CD4-positive, CD25-positive, alpha-beta regulatory T cell (primary cell): ENCODE results near the gene PNPT1. TPM values are rescaled to one million over a fixed set of nuclear protein-coding genes. Genes with fewer than 3 reads are reported as not detected.
"Not testable (repeated sequence)": the region's sequence is repeated elsewhere in the genome, so short reads cannot be mapped to it uniquely, and the experiment has no call there.

Source experiments
- ATAC-seq, 2 donors: fragments of 150-1000 bp; cut with Tn5 transposase; one replicate each; pipeline ENCODE4 v1.10.0; 2021; ENCODE audit warnings: low read depth in 2 of 2, moderate number of reproducible peaks in 2 of 2, moderate library complexity in 1 of 2
- DNase-seq, 3 donors: peaks; one replicate each; pipeline versions ENCODE4 v3.0.0 to v3.0.0-alpha.2; 2012 to 2022; ENCODE audit warnings: mixed read lengths in 1 of 3
- H3K27ac ChIP-seq: one replicate; pipeline ENCODE4 v1.7.0; 2013; ENCODE audit warnings: mild to moderate bottlenecking, low read length; ENCODE audit not compliant: insufficient read depth, poor library complexity, severe bottlenecking
- H3K27me3 ChIP-seq: one replicate; pipeline ENCODE4 v1.7.0; 2013; ENCODE audit warnings: low read length; ENCODE audit not compliant: control insufficient read depth, insufficient read depth
- H3K36me3 ChIP-seq: one replicate; pipeline ENCODE4 v1.7.0; 2013; ENCODE audit warnings: mild to moderate bottlenecking, low read length, moderate library complexity; ENCODE audit not compliant: control insufficient read depth, insufficient read depth
- H3K4me1 ChIP-seq: 2 replicates; pipeline ENCODE4 v1.7.0; 2013; ENCODE audit warnings: mild to moderate bottlenecking, low read length; ENCODE audit not compliant: insufficient read depth, control insufficient read depth, poor library complexity, severe bottlenecking
- H3K4me3 ChIP-seq: one replicate; pipeline ENCODE4 v1.7.0; 2013; ENCODE audit warnings: low read depth, mild to moderate bottlenecking, low read length, moderate library complexity
- H3K9me3 ChIP-seq, 2 experiments: 1 replicate in 1 of 2; 2 replicates in 1 of 2; pipeline ENCODE4 v1.7.0; 2013; ENCODE audit warnings: low read length in 2 of 2, mild to moderate bottlenecking in 1 of 2, moderate library complexity in 1 of 2; ENCODE audit not compliant: control insufficient read depth in 2 of 2
- H3K27ac Mint-ChIP-seq, 3 donors: one replicate each; pipeline ENCODE4 v1.8.0; 2020 to 2022; ENCODE audit warnings: mild to moderate bottlenecking in 3 of 3, mixed read lengths in 3 of 3, moderate library complexity in 2 of 3
- H3K27me3 Mint-ChIP-seq: one replicate; pipeline ENCODE4 v1.8.0; 2022; ENCODE audit warnings: mild to moderate bottlenecking, mixed read lengths
- H3K36me3 Mint-ChIP-seq: one replicate; pipeline ENCODE4 v1.8.0; 2020; ENCODE audit warnings: mixed read lengths
- H3K4me1 Mint-ChIP-seq, 4 donors: one replicate each; pipeline ENCODE4 v1.8.0; 2020 to 2022; ENCODE audit warnings: mixed read lengths in 4 of 4, mild to moderate bottlenecking in 1 of 4
- H3K4me3 Mint-ChIP-seq, 4 donors: one replicate each; pipeline ENCODE4 v1.8.0; 2020 to 2022; ENCODE audit warnings: mild to moderate bottlenecking in 4 of 4, mixed read lengths in 4 of 4, moderate library complexity in 3 of 4
- H3K9me3 Mint-ChIP-seq, 7 donors: one replicate each; pipeline ENCODE4 v1.8.0; 2020 to 2022; ENCODE audit warnings: mixed read lengths in 7 of 7, mild to moderate bottlenecking in 3 of 7, moderate library complexity in 2 of 7
- polyA plus RNA-seq, 4 donors: library from polyadenylated mRNA; unstranded; fragments of 300-500 nt; fragmentation: Illumina TruSeq; gene quantifications; one replicate each; pipeline ENCODE4 v1.2.3, GENCODE V29; 2021
- total RNA-seq: library from RNA; stranded (reverse); gene quantifications from one replicate; pipeline ENCODE4 v1.2.3, GENCODE V29; 2022

Gene PNPT1
- total and polyA plus RNA-seq, 5 donors from 2014 or later = 14.3 to 20.0 (median 16.1) TPM

DNA sequence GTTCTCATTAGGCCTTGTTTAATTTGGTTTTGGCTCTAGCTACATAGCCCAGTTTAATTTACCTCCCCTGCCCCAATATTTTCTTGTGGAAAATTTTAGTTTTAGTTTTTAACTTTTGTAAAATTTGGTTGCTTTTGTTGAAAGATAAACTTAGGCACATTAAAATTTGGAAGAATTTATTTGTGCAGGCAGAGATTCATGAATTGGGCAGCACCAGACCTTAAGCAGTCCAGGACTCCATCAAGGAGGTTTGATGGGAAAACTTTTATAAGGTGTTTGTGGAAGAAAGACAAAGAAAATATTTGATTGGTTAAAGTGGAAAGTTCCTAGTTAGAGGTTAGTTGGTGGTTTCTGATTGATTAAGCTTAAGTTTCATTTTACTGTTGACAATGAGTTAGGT, 16.4 kb upstream of the PNPT1 start:
- Mint-ChIP-seq H3K27me3 (no peaks in the 10 kb centered on the region), H3K4me1 (peaks cover 0 to 2% (median 0%) of the 10 kb centered on the region in 4 donors), H3K36me3 (no peaks in the 10 kb centered on the region), H3K27ac (no peak overlapping the region), H3K4me3 (no peak overlapping the region), H3K9me3 (peaks cover 0 to 1% (median 0%) of the 10 kb centered on the region in 7 donors)
- Histone ChIP-seq H3K4me1 (no peaks in the 10 kb centered on the region), H3K4me3 (no peak overlapping the region), H3K36me3 (no peaks in the 10 kb centered on the region), H3K27me3 (no peaks in the 10 kb centered on the region), H3K9me3 (no peaks in the 10 kb centered on the region), H3K27ac (no peak overlapping the region)
- no peak for ATAC-seq
- no peak for DNase-seq

GRCh38 chr2:55707751-55708150, 14.1 kb upstream of the PNPT1 start:
- Mint-ChIP-seq H3K4me3 (no peak overlapping the region), H3K27me3 (peaks cover 9% of the 10 kb centered on the region), H3K36me3 (no peaks in the 10 kb centered on the region), H3K4me1 (no peaks in the 10 kb centered on the region), H3K9me3 (peaks cover 0 to 2% (median 0%) of the 10 kb centered on the region in 7 donors), H3K27ac (no peak overlapping the region)
- no peak for ATAC-seq
- Histone ChIP-seq H3K4me3 (no peak overlapping the region), H3K27ac (no peak overlapping the region), H3K9me3 (no peaks in the 10 kb centered on the region), H3K36me3 (no peaks in the 10 kb centered on the region), H3K27me3 (peaks cover 3% of the 10 kb centered on the region), H3K4me1 (no peaks in the 10 kb centered on the region)
- no peak for DNase-seq

DNA sequence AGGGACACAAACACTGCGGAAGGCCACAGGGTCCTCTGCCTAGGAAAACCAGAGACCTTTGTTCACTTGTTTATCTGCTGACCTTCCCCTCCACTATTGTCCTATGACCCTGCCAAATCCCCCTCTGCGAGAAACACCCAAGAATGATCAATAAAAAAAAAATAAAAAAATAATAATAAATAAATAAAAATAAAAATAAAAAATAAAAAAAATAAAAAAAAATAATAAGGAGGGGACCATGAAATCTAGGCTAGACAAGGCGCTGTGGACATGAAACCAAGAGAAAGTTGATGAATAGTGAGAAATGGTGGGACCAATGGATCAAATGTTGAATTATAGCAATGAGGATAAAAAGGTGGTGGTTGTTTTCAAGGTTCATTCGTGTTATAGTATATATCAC, 12.6 kb upstream of the PNPT1 start:
- H3K4me1 ChIP-seq, H3K4me3 ChIP-seq, H3K9me3 Mint-ChIP-seq, H3K4me1 Mint-ChIP-seq, H3K36me3 Mint-ChIP-seq, H3K36me3 ChIP-seq, H3K27me3 ChIP-seq, H3K9me3 ChIP-seq, H3K27ac Mint-ChIP-seq, H3K4me3 Mint-ChIP-seq, DNase-seq, ATAC-seq, H3K27ac ChIP-seq: not testable (repeated sequence)
- H3K27me3 Mint-ChIP-seq = peaks cover 16% of the 10 kb centered on the region

GRCh38 chr2:55705027-55705653, 11.5 kb upstream of the PNPT1 start:
- no peaks in the 10 kb centered on the region for H3K36me3 ChIP-seq
- H3K27me3 ChIP-seq = peaks cover 3% of the 10 kb centered on the region
- no peaks in the 10 kb centered on the region for H3K4me1 Mint-ChIP-seq
- peaks cover 0 to 2% (median 0%) of the 10 kb centered on the region in 7 donors for H3K9me3 Mint-ChIP-seq
- no peaks in the 10 kb centered on the region for H3K4me1 ChIP-seq
- no peak overlapping the region for H3K4me3 Mint-ChIP-seq
- no peaks in the 10 kb centered on the region for H3K36me3 Mint-ChIP-seq
- no peak for ATAC-seq
- DNase-seq = no peak
- H3K4me3 ChIP-seq = no peak overlapping the region
- H3K9me3 ChIP-seq = no peaks in the 10 kb centered on the region
- H3K27ac ChIP-seq = no peak overlapping the region
- peaks cover 17% of the 10 kb centered on the region for H3K27me3 Mint-ChIP-seq
- H3K27ac Mint-ChIP-seq = no peak overlapping the region

DNA sequence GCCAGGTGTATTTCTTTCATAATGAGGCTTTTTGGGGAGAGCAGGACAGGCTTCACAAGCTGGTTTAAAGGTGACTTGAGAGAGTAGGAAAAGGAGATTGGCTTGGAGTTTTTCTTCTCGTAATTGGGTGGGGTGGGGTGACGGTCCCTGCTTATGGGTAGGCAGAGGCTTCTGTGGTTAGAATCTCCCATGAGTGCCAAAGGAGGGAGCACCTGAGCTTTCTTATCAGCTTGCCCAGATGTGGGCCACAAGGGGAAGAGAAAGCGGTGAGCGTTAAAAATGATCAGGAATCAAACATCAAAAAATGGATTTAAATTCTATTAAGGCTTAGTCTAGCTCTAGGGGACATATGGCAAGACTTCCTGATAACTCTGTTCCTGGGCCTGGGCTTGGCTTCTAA, 9.7 kb upstream of the PNPT1 start:
- Histone ChIP-seq H3K4me1 (no peaks in the 10 kb centered on the region), H3K9me3 (no peaks in the 10 kb centered on the region), H3K36me3 (no peaks in the 10 kb centered on the region), H3K4me3 (no peak overlapping the region), H3K27me3 (peaks cover 3% of the 10 kb centered on the region), H3K27ac (no peak overlapping the region)
- DNase-seq = no peak
- peaks cover 17% of the 10 kb centered on the region for H3K27me3 Mint-ChIP-seq
- no peaks in the 10 kb centered on the region for H3K36me3 Mint-ChIP-seq
- H3K4me1 Mint-ChIP-seq = no peaks in the 10 kb centered on the region
- no peak overlapping the region for H3K4me3 Mint-ChIP-seq
- no peak overlapping the region for H3K27ac Mint-ChIP-seq
- ATAC-seq = no peak
- H3K9me3 Mint-ChIP-seq = peaks cover 0 to 2% (median 0%) of the 10 kb centered on the region in 7 donors

- DNase-seq, ATAC-seq: not testable (repeated sequence)
These were observed 904 bp downstream of the PNPT1 start for GRCh38 chr2:55692740-55693139.

DNA sequence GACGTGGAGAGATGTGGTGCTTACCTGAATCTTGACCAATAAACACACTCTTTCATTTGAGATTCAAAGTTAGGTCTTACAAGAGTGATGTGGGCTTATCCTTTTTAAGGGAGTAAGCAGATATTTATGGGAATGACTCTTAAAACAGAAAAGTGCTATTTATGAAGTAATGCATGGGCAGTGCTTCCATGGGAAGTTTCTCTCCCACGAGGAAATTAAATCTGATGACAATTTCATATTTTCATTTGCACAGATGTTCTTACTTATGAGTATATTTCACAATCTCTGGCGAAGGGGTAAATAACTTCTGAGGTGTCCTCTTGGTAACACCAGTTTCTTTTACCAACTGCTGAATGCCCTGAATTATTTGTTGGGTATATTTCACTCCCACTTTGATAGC, 21.0 kb downstream of the PNPT1 start:
- ATAC-seq (no peak), DNase-seq (no peak)
- Mint-ChIP-seq H3K9me3 (no peaks in the 10 kb centered on the region), H3K27me3 (no peaks in the 10 kb centered on the region), H3K4me3 (no peak overlapping the region), H3K27ac (no peak overlapping the region), H3K4me1 (no peaks in the 10 kb centered on the region), H3K36me3 (peaks cover 21% of the 10 kb centered on the region)
- Histone ChIP-seq H3K4me1 (no peaks in the 10 kb centered on the region), H3K27ac (no peak overlapping the region), H3K4me3 (no peak overlapping the region), H3K27me3 (no peaks in the 10 kb centered on the region), H3K9me3 (no peaks in the 10 kb centered on the region), H3K36me3 (peaks cover 22% of the 10 kb centered on the region)

More at GRCh38 chr2:55692740-55693139, 904 bp downstream of the PNPT1 start:
- H3K27ac Mint-ChIP-seq = peak overlapping the region; percentile 95 to 98 (median 96)
- H3K36me3 Mint-ChIP-seq, H3K9me3 Mint-ChIP-seq, H3K27me3 Mint-ChIP-seq, H3K36me3 ChIP-seq, H3K27ac ChIP-seq, H3K27me3 ChIP-seq, H3K9me3 ChIP-seq: not testable (repeated sequence)
- Histone ChIP-seq H3K4me3 (peak overlapping the region; percentile 95), H3K4me1 (peaks cover 16% of the 10 kb centered on the region)
- H3K4me1 Mint-ChIP-seq = peaks cover 31 to 53% (median 33%) of the 10 kb centered on the region in 4 donors
- peak overlapping the region; percentile 93 to 98 (median 96) for H3K4me3 Mint-ChIP-seq

- Histone ChIP-seq H3K36me3 (peaks cover 30% of the 10 kb centered on the region), H3K9me3 (no peaks in the 10 kb centered on the region), H3K27me3 (no peaks in the 10 kb centered on the region), H3K4me1 (no peaks in the 10 kb centered on the region), H3K27ac (no peak overlapping the region), H3K4me3 (no peak overlapping the region)
- Mint-ChIP-seq H3K4me1 (peaks cover 0 to 2% (median 0%) of the 10 kb centered on the region in 4 donors), H3K9me3 (no peaks in the 10 kb centered on the region), H3K4me3 (no peak overlapping the region), H3K27me3 (no peaks in the 10 kb centered on the region), H3K36me3 (peaks cover 39% of the 10 kb centered on the region), H3K27ac (no peak overlapping the region)
- DNase-seq = no peak
- no peak for ATAC-seq
These were observed 24.7 kb downstream of the PNPT1 start for GRCh38 chr2:55668956-55669355.
